Esophagus muscularis mucosa (tissue), 4 donors: ENCODE results near the gene MORN5. TPM values are rescaled to one million over a fixed set of nuclear protein-coding genes. Genes with fewer than 3 reads are reported as not detected.

Source experiments
- DNase-seq: peaks from one replicate; pipeline ENCODE4 v3.0.0-alpha.2; 2017; ENCODE audit errors: extremely low spot score
- H3K27ac ChIP-seq, 4 donors: fragments of 200-600 bp; sonication (generic); replicated peaks in 1 of 4; 1 replicate in 3 of 4; 2 replicates in 1 of 4; pipeline ENCODE4 v1.5.1; 2016 to 2019; ENCODE audit warnings: mild to moderate bottlenecking in 1 of 4
- H3K27me3 ChIP-seq, 4 donors: fragments of 200-600 bp; sonication (generic); one replicate each; pipeline versions ENCODE4 v1.5.1 to v1.6.0; 2016 to 2019
- H3K36me3 ChIP-seq, 4 donors: fragments of 200-600 bp; sonication (generic); one replicate each; pipeline ENCODE4 v1.5.1; 2016 to 2019
- H3K4me1 ChIP-seq, 4 donors: fragments of 200-600 bp; sonication (generic); one replicate each; pipeline ENCODE4 v1.5.1; 2016 to 2019
- H3K4me3 ChIP-seq, 4 donors: fragments of 200-600 bp; sonication (generic); 1 replicate in 2 of 4; 2 replicates in 2 of 4; pipeline ENCODE4 v1.5.1; 2016 to 2019; ENCODE audit warnings: mild to moderate bottlenecking in 4 of 4, moderate library complexity in 1 of 4
- H3K9me3 ChIP-seq, 4 donors: fragments of 200-600 bp; sonication (generic); 1 replicate in 3 of 4; 2 replicates in 1 of 4; pipeline ENCODE4 v1.5.1; 2016 to 2019
- CTCF ChIP-seq, 3 experiments: fragments of 200-600 bp in 2 of 3; fragments of 450-650 bp in 1 of 3; sonication (generic) in 2 of 3; IDR thresholded peaks; one replicate each; pipeline ENCODE4 v1.5.1; 2017 to 2019; ENCODE audit warnings: antibody characterized with exemption in 3 of 3, mild to moderate bottlenecking in 2 of 3, moderate library complexity in 1 of 3
- EP300 ChIP-seq: sonication (generic); formaldehyde crosslinking; IDR thresholded peaks from one replicate; pipeline ENCODE4 v1.6.1; 2017; ENCODE audit warnings: antibody characterized with exemption
- POLR2A ChIP-seq: fragments of 450-650 bp; IDR thresholded peaks from one replicate; pipeline ENCODE4 v1.6.1; 2017; ENCODE audit warnings: antibody characterized with exemption, moderate library complexity, mild to moderate bottlenecking, low read depth
- POLR2AphosphoS5 ChIP-seq, 2 donors: sonication (generic); formaldehyde crosslinking; IDR thresholded peaks; one replicate each; pipeline ENCODE4 v1.6.1; 2017; ENCODE audit warnings: antibody characterized with exemption in 2 of 2
- WGBS: methylation state at CpG from one replicate; pipeline ENCODE4 v1.1.5; 2018; 5-methylcytosine and 5-hydroxymethylcytosine counted together
- intact Hi-C: fragments of 100-400 bp; cut with DNase I; formaldehyde crosslinking; loops from one replicate; pipeline ENCODE4 v1.15.1; 2023
- total RNA-seq, 4 donors: library from RNA; depleted of rRNA; stranded (reverse); fragments of >200 nt; gene quantifications; one replicate each; pipeline versions ENCODE4 v1.1.0 to v1.2.1, GENCODE V29; 2016

Gene MORN5
- total RNA-seq, 4 donors from 2014 or later, result 3.9 to 5.8 TPM; not detected in 2

DNA sequence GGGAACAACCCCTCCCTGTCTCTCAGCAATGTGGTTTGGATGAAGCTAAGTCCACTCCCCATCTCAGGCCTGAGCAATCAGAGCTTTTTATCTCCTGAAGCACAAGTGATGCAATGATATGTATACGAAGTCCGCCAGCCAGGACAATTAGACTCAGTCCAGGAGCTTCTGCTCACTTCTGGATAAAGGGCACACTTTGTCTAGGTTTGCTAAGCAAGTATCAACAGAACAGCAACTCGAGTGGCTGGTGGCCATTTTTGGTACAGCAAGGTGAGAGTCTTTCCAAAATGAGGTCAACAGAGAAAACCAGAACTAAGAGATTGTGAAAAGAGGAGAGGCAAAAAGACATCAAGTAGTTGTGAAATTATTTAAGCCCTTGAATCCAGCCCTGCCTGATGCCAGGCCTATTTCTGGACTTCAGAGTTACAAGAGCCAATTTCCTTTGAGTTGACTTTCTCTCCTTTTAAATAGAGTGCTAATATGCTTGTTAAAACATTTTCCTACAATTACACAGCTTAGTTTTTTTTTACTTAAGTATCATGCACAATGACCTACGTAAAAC is 8.4 kb upstream of the MORN5 start:
- Histone ChIP-seq H3K4me1 (peaks cover 4 to 24% (median 15%) of the 10 kb centered on the region in 4 donors), H3K36me3 (peaks cover 10 to 56% (median 49%) of the 10 kb centered on the region in 4 donors), H3K4me3 (no peak overlapping the region), H3K27ac (peak overlapping the region in 1 of 4 donors; percentile 5), H3K27me3 (no peaks in the 10 kb centered on the region), H3K9me3 (no peaks in the 10 kb centered on the region)
- no peak for DNase-seq
- 81% methylated on average over 4 of the region's 4 CpGs for WGBS
- intact Hi-C loops, result no loop called here
- no peak for TF ChIP-seq POLR2AphosphoS5 (IDR thresholded peaks at IDR 0.05)
- TF ChIP-seq CTCF (IDR thresholded peaks at IDR 0.05), result peak in 1 of 3 experiments; percentile 7
- TF ChIP-seq EP300, result no peak
- TF ChIP-seq POLR2A, result no peak

- intact Hi-C loops, result no loop called here
- peak overlapping the region in 2 of 4 donors; percentile 4 to 30 for H3K27ac ChIP-seq
Measured at GRCh38 chr9:122155796-122156195, 3.9 kb upstream of the MORN5 start.

DNA sequence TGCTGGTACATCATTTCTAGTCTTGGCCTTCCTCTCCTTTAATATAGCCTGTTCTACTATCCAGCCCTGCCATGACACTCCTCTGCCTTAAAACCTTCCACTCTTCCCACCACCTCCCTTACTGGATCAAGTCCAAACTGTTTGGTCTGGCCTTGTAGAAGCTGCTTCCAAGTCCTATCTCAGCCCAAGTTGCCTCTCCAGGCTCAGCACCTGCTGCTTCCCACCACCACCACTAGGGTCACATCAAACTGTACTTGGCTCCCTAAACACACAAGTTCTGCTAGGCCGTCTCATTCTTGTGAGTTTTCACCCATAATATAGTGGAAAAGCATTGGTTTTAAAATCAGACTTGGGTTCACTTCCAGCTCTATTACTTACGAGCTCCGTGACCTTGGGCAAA is 1.5 kb upstream of the MORN5 start:
- Histone ChIP-seq H3K9me3 (no peaks in the 10 kb centered on the region), H3K27ac (no peak overlapping the region), H3K27me3 (no peaks in the 10 kb centered on the region), H3K36me3 (no peaks in the 10 kb centered on the region), H3K4me1 (peaks cover 31 to 53% (median 42%) of the 10 kb centered on the region in 4 donors), H3K4me3 (peak overlapping the region in 3 of 4 donors; percentile 81 to 97 (median 93))
- intact Hi-C loops, result loop anchor here (2.0 kb wide), 1 partner anchor 65 kb away; the partner anchor contains the start of gene TTLL11
- TF ChIP-seq POLR2A (no peak), CTCF (IDR thresholded peaks at IDR 0.05) (peak in 1 of 3 experiments; percentile 53)
- 69% methylated on average over 3 of the region's 3 CpGs for WGBS
- no peak for DNase-seq

More at GRCh38 chr9:122155796-122156195, 3.9 kb upstream of the MORN5 start:
- Histone ChIP-seq H3K27me3 (no peaks in the 10 kb centered on the region), H3K9me3 (no peaks in the 10 kb centered on the region), H3K36me3 (peaks cover 0 to 20% (median 11%) of the 10 kb centered on the region in 4 donors), H3K4me1 (peaks cover 31 to 56% (median 48%) of the 10 kb centered on the region in 4 donors), H3K4me3 (no peak overlapping the region)
- no peak for DNase-seq
- WGBS, result 82% methylated on average over 4 of the region's 4 CpGs
- TF ChIP-seq CTCF (IDR thresholded peaks at IDR 0.05), result no peak
- no peak for TF ChIP-seq POLR2A
- no peak for TF ChIP-seq POLR2AphosphoS5 (IDR thresholded peaks at IDR 0.05)
- TF ChIP-seq EP300, result no peak

DNA sequence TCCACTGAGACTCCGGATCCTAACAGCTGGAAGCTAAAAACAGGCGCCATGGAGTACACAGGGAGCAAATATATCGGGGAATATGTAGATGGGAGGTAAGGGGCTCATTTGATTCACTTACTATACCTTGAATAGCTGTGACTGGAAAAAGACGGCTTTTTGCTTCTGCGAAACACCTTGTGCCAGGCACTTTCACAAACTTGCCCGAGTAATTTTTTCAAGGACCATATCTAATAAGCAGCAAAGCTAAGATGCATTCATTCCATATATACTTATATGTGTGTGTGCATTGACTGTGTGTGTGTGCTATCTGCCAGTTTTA is 178 bp downstream of the MORN5 start:
- Histone ChIP-seq H3K36me3 (no peaks in the 10 kb centered on the region), H3K27ac (peak overlapping the region; percentile 90 to 93 (median 91)), H3K4me1 (peaks cover 31 to 59% (median 57%) of the 10 kb centered on the region in 4 donors), H3K4me3 (peak overlapping the region; percentile 81 to 98 (median 95)), H3K27me3 (no peaks in the 10 kb centered on the region), H3K9me3 (no peaks in the 10 kb centered on the region)
- 15% methylated on average over 5 of the region's 6 CpGs for WGBS
- no peak for DNase-seq
- intact Hi-C loops, result loop anchor here (2.0 to 5.0 kb wide), 2 partner anchors 67 to 112 kb away; partner anchors contain the start of gene TTLL11
- TF ChIP-seq EP300 (no peak), POLR2AphosphoS5 (IDR thresholded peaks at IDR 0.05) (no peak), POLR2A (no peak), CTCF (IDR thresholded peaks at IDR 0.05) (no peak)

DNA sequence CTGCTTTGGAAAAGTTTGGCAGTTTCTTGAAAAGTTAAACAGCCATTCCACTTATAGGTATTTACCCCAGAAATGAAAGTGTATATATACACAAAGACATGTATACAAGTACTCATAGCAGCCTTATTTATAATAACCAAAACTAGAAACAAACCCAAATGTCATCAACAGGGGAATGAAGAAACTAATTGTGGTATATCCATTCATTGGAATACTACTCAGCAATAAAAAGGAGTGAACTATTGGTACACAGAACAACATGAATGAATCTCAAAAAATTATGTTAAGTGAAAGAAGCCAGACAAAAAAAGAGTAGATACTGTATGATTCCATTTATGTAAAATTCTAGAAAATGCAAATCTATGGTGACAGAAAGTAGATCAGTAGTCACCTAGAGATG is 2.7 kb downstream of the MORN5 start:
- intact Hi-C loops, result loop anchor here (5.0 kb wide), 1 partner anchor 110 kb away; no protein-coding TSS in a partner anchor
- Histone ChIP-seq H3K36me3 (no peaks in the 10 kb centered on the region), H3K4me3 (no peak overlapping the region), H3K27me3 (no peaks in the 10 kb centered on the region), H3K9me3 (no peaks in the 10 kb centered on the region), H3K4me1 (peaks cover 16 to 39% (median 34%) of the 10 kb centered on the region in 4 donors), H3K27ac (no peak overlapping the region)
- TF ChIP-seq POLR2A (no peak), POLR2AphosphoS5 (IDR thresholded peaks at IDR 0.05) (no peak), CTCF (IDR thresholded peaks at IDR 0.05) (no peak), EP300 (no peak)
- no peak for DNase-seq
